Neural cell (in vitro differentiated cells): ENCODE data around the gene PHKA2.

Experiments used
- CTCF ChIP-seq: fragments of 450-650 bp; IDR thresholded peaks from 2 replicates; pipeline ENCODE4 v1.5.1; 2014; ENCODE audit warnings: antibody characterized with exemption, mild to moderate bottlenecking, moderate library complexity; ENCODE audit not compliant: poor library complexity, severe bottlenecking
- EP300 ChIP-seq: fragments of 450-650 bp; conservative IDR thresholded peaks from 2 replicates; pipeline ENCODE4 v1.6.1; 2014; ENCODE audit warnings: antibody characterized with exemption, mild to moderate bottlenecking, moderate library complexity; ENCODE audit not compliant: poor library complexity, severe bottlenecking
- EZH2 ChIP-seq: fragments of 200-600, 300-800 bp; shearing (Covaris generic), sonication (generic); IDR thresholded peaks from 2 replicates; pipeline ENCODE4 v1.6.1; 2014; ENCODE audit warnings: antibody characterized with exemption, low read length, borderline replicate concordance, mild to moderate bottlenecking; ENCODE audit not compliant: insufficient read depth, poor library complexity, severe bottlenecking
- MXI1 ChIP-seq: fragments of 450-650 bp; conservative IDR thresholded peaks from 2 replicates; pipeline ENCODE4 v1.6.1; 2014; ENCODE audit warnings: antibody characterized with exemption, mild to moderate bottlenecking; ENCODE audit not compliant: poor library complexity, severe bottlenecking
- POLR2AphosphoS5 ChIP-seq: IDR thresholded peaks from 2 replicates; pipeline ENCODE4 v1.6.1; 2012
- RAD21 ChIP-seq: fragments of 450-650 bp; conservative IDR thresholded peaks from 2 replicates; pipeline ENCODE4 v1.6.1; 2014; ENCODE audit warnings: antibody characterized with exemption, mild to moderate bottlenecking, moderate library complexity
- TAF1 ChIP-seq: IDR thresholded peaks from 2 replicates; pipeline ENCODE4 v1.6.1; 2012; ENCODE audit warnings: low read depth
- TF ChIP-seq, protein P1 (sequence below): IDR thresholded peaks from 2 replicates; pipeline ENCODE4 v1.6.1; 2012; ENCODE audit warnings: borderline replicate concordance

DNA sequence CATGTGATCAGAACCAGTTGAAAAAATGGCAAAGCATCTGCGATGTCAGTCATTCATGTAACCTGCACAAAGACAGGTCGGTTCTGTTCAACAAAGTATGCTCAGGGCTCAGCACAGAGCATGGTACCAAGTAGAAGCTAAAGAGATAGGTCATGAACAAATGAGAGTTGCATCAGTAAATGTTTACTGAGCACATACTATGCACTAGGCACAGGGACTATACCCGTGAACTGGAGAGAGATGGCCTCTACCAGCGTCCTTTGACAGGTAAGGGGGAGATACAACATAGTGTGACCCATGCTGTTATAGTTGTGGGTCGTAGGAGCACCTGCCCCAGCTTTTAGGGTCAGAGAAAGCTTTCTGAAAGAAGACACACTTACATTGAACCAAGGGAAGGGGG is 46.7 kb downstream of the PHKA2 start:
- TF ChIP-seq CTCF (no peak), EP300 (no peak), POLR2AphosphoS5 (no peak), RAD21 (no peak), TAF1 (no peak), EZH2 (no peak), MXI1 (no peak)
- TF ChIP-seq, protein P1, sequence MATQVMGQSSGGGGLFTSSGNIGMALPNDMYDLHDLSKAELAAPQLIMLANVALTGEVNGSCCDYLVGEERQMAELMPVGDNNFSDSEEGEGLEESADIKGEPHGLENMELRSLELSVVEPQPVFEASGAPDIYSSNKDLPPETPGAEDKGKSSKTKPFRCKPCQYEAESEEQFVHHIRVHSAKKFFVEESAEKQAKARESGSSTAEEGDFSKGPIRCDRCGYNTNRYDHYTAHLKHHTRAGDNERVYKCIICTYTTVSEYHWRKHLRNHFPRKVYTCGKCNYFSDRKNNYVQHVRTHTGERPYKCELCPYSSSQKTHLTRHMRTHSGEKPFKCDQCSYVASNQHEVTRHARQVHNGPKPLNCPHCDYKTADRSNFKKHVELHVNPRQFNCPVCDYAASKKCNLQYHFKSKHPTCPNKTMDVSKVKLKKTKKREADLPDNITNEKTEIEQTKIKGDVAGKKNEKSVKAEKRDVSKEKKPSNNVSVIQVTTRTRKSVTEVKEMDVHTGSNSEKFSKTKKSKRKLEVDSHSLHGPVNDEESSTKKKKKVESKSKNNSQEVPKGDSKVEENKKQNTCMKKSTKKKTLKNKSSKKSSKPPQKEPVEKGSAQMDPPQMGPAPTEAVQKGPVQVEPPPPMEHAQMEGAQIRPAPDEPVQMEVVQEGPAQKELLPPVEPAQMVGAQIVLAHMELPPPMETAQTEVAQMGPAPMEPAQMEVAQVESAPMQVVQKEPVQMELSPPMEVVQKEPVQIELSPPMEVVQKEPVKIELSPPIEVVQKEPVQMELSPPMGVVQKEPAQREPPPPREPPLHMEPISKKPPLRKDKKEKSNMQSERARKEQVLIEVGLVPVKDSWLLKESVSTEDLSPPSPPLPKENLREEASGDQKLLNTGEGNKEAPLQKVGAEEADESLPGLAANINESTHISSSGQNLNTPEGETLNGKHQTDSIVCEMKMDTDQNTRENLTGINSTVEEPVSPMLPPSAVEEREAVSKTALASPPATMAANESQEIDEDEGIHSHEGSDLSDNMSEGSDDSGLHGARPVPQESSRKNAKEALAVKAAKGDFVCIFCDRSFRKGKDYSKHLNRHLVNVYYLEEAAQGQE = no peak
